LNCaP clone FGC (cell line): ENCODE results near the gene ISL1.
A peak's percentile ranks its signal among the peaks of the same experiment; 100 is the strongest.

ENCODE experiments used
- DNase-seq: peaks from one replicate; pipeline ENCODE4 v3.0.0-alpha.2; 2011; ENCODE audit warnings: low read depth
- H3K4me3 ChIP-seq: 2 replicates; pipeline ENCODE4 v1.5.1; 2011; ENCODE audit warnings: mild to moderate bottlenecking, low read depth, low read length, control low read depth
- TF ChIP-seq, protein P1 (sequence below): IDR thresholded peaks from 2 replicates; pipeline ENCODE4 v1.5.1; 2012; ENCODE audit warnings: mild to moderate bottlenecking; ENCODE audit not compliant: control insufficient read depth, insufficient read depth; ENCODE audit errors: extremely low read depth

The ISL1 gene

DNA sequence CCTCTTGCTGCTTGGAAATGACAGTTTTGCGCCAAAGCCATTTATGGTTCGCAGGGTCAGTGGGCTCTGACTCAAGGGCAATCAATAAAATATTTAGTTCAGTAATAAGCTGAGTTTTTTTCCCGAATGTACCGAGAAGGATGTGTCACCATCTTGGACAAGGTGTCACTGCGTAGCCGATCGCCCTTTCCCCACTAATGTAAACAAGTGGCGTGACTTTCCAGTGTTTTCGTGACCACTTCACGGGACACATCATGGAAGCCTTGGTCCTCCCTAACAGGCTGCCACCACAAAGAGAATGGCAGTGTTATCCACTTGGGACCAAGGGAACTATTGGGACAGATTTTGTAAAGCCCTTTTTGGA lies 16.4 kb downstream of the ISL1 start:
- TF ChIP-seq, protein P1, sequence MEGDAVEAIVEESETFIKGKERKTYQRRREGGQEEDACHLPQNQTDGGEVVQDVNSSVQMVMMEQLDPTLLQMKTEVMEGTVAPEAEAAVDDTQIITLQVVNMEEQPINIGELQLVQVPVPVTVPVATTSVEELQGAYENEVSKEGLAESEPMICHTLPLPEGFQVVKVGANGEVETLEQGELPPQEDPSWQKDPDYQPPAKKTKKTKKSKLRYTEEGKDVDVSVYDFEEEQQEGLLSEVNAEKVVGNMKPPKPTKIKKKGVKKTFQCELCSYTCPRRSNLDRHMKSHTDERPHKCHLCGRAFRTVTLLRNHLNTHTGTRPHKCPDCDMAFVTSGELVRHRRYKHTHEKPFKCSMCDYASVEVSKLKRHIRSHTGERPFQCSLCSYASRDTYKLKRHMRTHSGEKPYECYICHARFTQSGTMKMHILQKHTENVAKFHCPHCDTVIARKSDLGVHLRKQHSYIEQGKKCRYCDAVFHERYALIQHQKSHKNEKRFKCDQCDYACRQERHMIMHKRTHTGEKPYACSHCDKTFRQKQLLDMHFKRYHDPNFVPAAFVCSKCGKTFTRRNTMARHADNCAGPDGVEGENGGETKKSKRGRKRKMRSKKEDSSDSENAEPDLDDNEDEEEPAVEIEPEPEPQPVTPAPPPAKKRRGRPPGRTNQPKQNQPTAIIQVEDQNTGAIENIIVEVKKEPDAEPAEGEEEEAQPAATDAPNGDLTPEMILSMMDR, result no peak
- H3K4me3 ChIP-seq, result no peak overlapping the region

GRCh38 chr5:51404255-51404654 lies 21.0 kb downstream of the ISL1 start:
- no peak overlapping the region for H3K4me3 ChIP-seq
- TF ChIP-seq, protein P1, result no peak
- DNase-seq, result no peak

More for the DNA sequence above, 16.4 kb downstream of the ISL1 start:
- no peak for DNase-seq

- no peak for DNase-seq
- H3K4me3 ChIP-seq, result no peak overlapping the region
- TF ChIP-seq, protein P1, result no peak
Observed at GRCh38 chr5:51411921-51412325, 28.7 kb downstream of the ISL1 start.

- no peak for DNase-seq
- H3K4me3 ChIP-seq, result no peak overlapping the region
- TF ChIP-seq, protein P1, result no peak
Observed at GRCh38 chr5:51414516-51414915, 31.3 kb downstream of the ISL1 start.

DNA sequence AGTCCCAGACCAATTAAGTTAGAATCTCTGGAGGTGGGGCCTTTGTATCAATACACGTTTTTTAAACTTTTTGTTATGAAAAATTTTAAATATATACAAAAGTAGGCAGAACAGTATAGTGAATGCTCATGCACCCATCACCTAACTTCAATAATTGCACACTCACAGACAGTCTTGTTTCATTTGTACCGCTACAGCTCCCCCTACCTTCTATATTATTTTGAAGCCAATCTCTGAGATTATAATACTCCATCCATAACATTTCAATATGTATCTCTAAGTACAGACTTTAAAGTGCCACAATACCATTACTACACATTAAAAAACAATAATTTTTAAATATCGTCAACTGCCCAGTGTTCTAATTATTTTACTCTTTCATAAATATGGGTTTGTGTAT lies 32.9 kb downstream of the ISL1 start:
- TF ChIP-seq, protein P1, result peak; percentile 22; the same call in 1 of the 2 replicates
- H3K4me3 ChIP-seq, result no peak overlapping the region
- no peak for DNase-seq

DNA sequence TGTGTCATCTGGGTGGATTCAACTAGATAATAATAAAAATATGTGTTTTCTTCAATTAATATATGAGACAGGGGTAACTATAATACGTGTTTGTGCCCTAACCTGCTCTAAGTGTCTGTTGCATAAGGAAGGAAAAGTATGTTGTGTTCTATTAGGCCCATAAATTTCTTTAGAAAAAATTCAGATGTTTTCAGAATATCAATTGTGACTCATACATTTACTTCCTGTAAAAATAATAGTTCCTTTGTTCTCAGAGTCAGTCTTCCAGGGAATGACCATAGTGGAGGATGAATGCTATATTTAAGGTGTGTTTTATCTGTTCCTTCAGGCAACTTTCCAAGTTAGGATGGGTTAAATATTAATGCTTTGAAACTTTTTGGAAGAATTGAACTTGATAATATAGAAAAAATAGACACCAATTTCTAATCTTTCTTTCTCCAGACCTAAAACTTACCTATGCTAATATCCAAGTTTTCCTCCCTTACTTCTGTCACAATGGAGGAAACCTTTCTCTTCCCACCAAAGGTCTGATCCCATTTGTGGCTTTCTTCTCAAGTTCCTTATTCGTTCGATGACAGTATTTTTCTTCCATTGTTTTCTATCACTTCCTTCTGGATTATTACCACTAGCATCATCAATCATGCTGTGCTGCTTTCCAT lies 49.9 kb downstream of the ISL1 start:
- H3K4me3 ChIP-seq, result no peak overlapping the region
- TF ChIP-seq, protein P1, result no peak
- no peak for DNase-seq

DNA sequence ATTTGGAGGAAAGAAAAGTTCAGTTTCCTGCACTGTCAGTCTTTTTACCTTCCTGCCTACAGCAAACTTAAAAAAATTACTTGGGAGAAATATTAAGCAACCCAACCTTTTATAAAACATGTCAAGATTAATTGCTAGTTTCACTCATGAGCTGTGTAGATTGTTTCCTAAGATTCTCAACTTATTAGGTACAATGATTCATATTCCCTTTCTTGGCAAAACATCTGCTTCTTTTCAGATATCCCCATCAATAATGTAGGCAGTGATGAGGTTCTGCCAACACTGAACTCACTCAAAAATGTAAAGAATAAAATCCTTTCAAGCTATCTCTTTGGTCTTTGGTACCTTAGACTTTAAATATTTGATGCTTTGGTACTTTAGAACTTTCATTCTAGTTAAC lies 56.0 kb downstream of the ISL1 start:
- H3K4me3 ChIP-seq, result no peak overlapping the region
- TF ChIP-seq, protein P1, result no peak
- DNase-seq, result no peak
